DND-41 (cell line): Measurements from ENCODE around the gene GPC1.

Source experiments
- ATAC-seq: fragments of 200-7000 bp; cut with Tn5 transposase; 3 replicates; pipeline ENCODE4 v1.9.1; 2021; ENCODE audit warnings: low read depth; ENCODE audit not compliant: insufficient read depth
- DNase-seq: peaks from one replicate; pipeline ENCODE4 v3.0.0-alpha.2; 2020
- H2AFZ ChIP-seq: 2 replicates; pipeline ENCODE4 v1.6.0; 2012; ENCODE audit warnings: low read depth, low read length
- H3K27ac ChIP-seq: 2 replicates; pipeline ENCODE4 v1.5.1; 2012; ENCODE audit warnings: low read length, inconsistent platforms
- H3K27me3 ChIP-seq: fragments of 200-600 bp; sonication (generic); 2 replicates; pipeline ENCODE4 v1.6.0; 2012; ENCODE audit warnings: low read length, mild to moderate bottlenecking, inconsistent platforms; ENCODE audit not compliant: insufficient read depth, poor library complexity
- H3K36me3 ChIP-seq: 2 replicates; pipeline ENCODE4 v1.5.1; 2012; ENCODE audit warnings: low read length, inconsistent platforms; ENCODE audit not compliant: insufficient read depth
- H3K4me1 ChIP-seq: 2 replicates; pipeline ENCODE4 v1.5.1; 2012; ENCODE audit warnings: mild to moderate bottlenecking, low read length; ENCODE audit not compliant: insufficient read depth
- H3K4me2 ChIP-seq: 2 replicates; pipeline ENCODE4 v1.6.0; 2012; ENCODE audit warnings: mild to moderate bottlenecking, moderate library complexity, low read length, inconsistent platforms; ENCODE audit not compliant: insufficient read depth
- H3K4me3 ChIP-seq, 2 experiments: fragments of 200-600 bp in 1 of 2; shearing (Covaris generic) in 1 of 2; 2 replicates each; pipeline ENCODE4 v1.5.1; 2012 to 2016; ENCODE audit warnings: inconsistent platforms in 2 of 2, low read length in 2 of 2, mild to moderate bottlenecking in 2 of 2, low read depth in 1 of 2, moderate library complexity in 1 of 2
- H3K79me2 ChIP-seq: 2 replicates; pipeline ENCODE4 v1.6.0; 2012; ENCODE audit warnings: low read length, inconsistent platforms; ENCODE audit not compliant: insufficient read depth
- H3K9ac ChIP-seq: 2 replicates; pipeline ENCODE4 v1.6.0; 2012; ENCODE audit warnings: low read depth, mild to moderate bottlenecking, inconsistent platforms, low read length, moderate library complexity
- H3K9me3 ChIP-seq: 2 replicates; pipeline ENCODE4 v1.5.1; 2012; ENCODE audit warnings: low read length, moderate library complexity, mild to moderate bottlenecking, inconsistent platforms; ENCODE audit not compliant: insufficient read depth, severe bottlenecking
- H4K20me1 ChIP-seq: 2 replicates; pipeline ENCODE4 v1.6.0; 2012; ENCODE audit warnings: low read length; ENCODE audit not compliant: insufficient read depth
- CTCF ChIP-seq: IDR thresholded peaks from 2 replicates; pipeline ENCODE4 v1.5.1; 2012; ENCODE audit warnings: borderline replicate concordance, low read length, moderate library complexity, mild to moderate bottlenecking; ENCODE audit not compliant: poor library complexity, severe bottlenecking; ENCODE audit errors: extremely low read depth
- EZH2 ChIP-seq: IDR thresholded peaks from 3 replicates; pipeline ENCODE4 v1.6.1; 2012; ENCODE audit warnings: borderline replicate concordance, low read depth, mild to moderate bottlenecking, moderate library complexity, low read length, inconsistent platforms; ENCODE audit not compliant: severe bottlenecking

GPC1 gene

DNA sequence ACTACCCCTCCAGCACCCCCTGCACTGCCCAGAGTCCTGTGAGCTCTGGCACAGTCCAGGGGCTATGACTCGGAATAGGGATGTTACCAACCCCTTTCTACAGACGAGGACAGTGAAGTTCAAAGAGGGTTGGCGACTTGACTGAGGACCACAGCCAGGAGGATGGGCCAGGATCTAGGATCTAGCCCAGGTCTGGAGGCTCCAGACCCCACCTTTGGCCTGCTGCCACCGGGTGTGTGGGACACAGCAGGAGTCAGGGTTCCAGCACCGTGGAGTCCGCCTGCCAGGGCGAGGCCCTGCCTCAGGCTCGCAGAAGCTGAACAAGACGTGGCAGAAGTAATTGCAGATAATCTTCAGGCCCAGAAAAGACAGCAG, 37.9 kb upstream of the GPC1 start:
- H3K9me3 ChIP-seq: no peaks in the 10 kb centered on the region
- no peak overlapping the region for H3K4me2 ChIP-seq
- 0 out of 2 replicates have a peak, but pooled peaks cover 3% of the 10 kb centered on the region for H4K20me1 ChIP-seq
- H3K79me2 ChIP-seq: no peaks in the 10 kb centered on the region
- H3K9ac ChIP-seq: no peak overlapping the region
- no peak overlapping the region for H3K27ac ChIP-seq
- no peaks in the 10 kb centered on the region for H3K4me1 ChIP-seq
- no peak for DNase-seq
- TF ChIP-seq EZH2 (no peak), CTCF (no peak)
- H2AFZ ChIP-seq: no peak overlapping the region
- H3K27me3 ChIP-seq: no peaks in the 10 kb centered on the region
- H3K36me3 ChIP-seq: no peaks in the 10 kb centered on the region
- H3K4me3 ChIP-seq: no peak overlapping the region
- no peak for ATAC-seq

GRCh38 chr2:240397924-240398645, 37.4 kb upstream of the GPC1 start:
- Histone ChIP-seq H3K9me3 (no peaks in the 10 kb centered on the region), H3K4me1 (no peaks in the 10 kb centered on the region), H2AFZ (no peak overlapping the region), H3K9ac (no peak overlapping the region), H3K4me2 (no peak overlapping the region), H3K79me2 (no peaks in the 10 kb centered on the region), H3K36me3 (no peaks in the 10 kb centered on the region), H3K27me3 (no peaks in the 10 kb centered on the region), H3K4me3 (no peak overlapping the region), H3K27ac (no peak overlapping the region), H4K20me1 (0 out of 2 replicates have a peak, but pooled peaks cover 3% of the 10 kb centered on the region)
- ATAC-seq: no peak
- TF ChIP-seq CTCF (no peak), EZH2 (no peak)
- no peak for DNase-seq

- TF ChIP-seq EZH2 (no peak), CTCF (no peak)
- no peaks in the 10 kb centered on the region for H3K9me3 ChIP-seq
- no peak for ATAC-seq
Measured at GRCh38 chr2:240398661-240399267, 36.7 kb upstream of the GPC1 start.

More at GRCh38 chr2:240398661-240399267, 36.7 kb upstream of the GPC1 start:
- H3K4me1 ChIP-seq: no peaks in the 10 kb centered on the region
- H3K79me2 ChIP-seq: no peaks in the 10 kb centered on the region
- H3K4me3 ChIP-seq: no peak overlapping the region
- no peak overlapping the region for H3K27ac ChIP-seq
- no peak for DNase-seq
- H4K20me1 ChIP-seq: 0 out of 2 replicates have a peak, but pooled peaks cover 3% of the 10 kb centered on the region
- H2AFZ ChIP-seq: no peak overlapping the region
- no peaks in the 10 kb centered on the region for H3K36me3 ChIP-seq
- no peak overlapping the region for H3K9ac ChIP-seq
- no peaks in the 10 kb centered on the region for H3K27me3 ChIP-seq
- H3K4me2 ChIP-seq: no peak overlapping the region
